ENCODE results near the gene ZNF366.
"Not testable (repeated sequence)": the region's sequence is repeated elsewhere in the genome, so short reads cannot be mapped to it uniquely, and the experiment has no call there.

Gene ZNF366

DNA sequence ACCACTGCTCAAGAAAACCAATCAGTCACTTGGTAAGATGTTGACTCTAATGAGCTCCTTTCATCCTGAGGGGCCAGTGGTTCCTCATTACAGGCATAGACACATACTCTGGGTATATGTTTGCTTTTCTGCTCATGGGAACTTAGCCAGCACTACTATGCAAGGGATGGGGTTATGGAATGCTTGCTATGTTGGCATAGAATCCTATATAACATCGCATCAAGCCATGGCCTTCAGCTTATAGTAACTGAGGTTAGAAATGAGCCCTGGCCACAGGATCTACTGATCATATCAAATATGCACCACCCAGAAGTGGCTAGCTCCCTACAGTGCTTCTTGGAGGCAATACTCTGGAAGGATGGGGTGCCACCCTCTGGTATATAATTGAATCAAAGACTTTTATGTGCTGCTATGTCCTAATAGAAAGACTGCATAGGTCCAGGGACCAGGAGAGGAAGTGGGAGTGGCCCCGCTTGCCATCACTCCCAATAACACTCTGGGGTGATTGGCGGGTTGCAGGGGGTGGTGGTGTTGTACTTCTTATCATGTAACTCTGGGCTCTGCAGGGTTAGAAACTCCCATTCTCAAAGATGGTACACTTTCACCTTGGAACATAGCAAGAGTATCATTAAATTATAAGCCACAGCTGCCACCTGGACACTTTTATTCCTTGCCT is 70.3 kb downstream of the ZNF366 start:
- DNase-seq: no peak

GRCh38 chr5:72434781-72435437 is 72.3 kb downstream of the ZNF366 start:
- no peak for DNase-seq

DNA sequence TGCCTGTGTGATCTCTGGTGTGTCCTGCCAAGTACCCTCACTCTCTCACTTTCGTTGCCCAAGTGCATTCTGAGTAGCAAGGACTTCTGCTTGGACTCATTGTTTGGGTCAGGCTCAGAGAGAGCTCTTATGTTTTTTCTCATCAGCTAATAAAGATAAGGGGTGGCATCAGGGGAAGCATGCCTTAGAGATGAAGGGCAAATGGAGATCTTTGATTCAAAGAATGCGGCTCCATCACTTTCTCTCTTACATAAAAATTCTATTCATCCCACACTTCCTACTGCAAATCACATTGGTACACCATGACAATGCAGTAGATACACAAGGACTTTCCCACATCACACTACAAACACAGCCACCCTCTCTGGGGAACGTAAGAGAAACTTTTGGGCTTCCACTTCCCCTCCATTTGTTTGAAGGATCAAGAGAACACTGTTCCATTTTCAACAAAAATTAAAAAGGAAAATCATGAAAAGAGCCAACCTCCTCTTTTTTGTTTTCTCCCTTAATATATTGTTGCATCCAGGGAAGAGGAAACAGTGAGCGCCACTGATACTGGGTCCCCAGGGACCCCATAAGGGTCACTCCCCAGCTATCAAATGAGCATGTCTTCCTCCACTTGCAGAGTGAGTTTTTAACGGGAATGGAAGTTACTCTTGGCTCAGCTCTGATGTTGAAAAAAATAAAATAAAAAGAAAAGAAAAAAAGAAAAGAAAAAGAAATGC is 73.0 kb downstream of the ZNF366 start:
- DNase-seq: no peak

- no peak for DNase-seq
Observed at GRCh38 chr5:72433522-72433921, 73.7 kb downstream of the ZNF366 start.

- DNase-seq: no peak
Observed at GRCh38 chr5:72428669-72429068, 78.5 kb downstream of the ZNF366 start.

DNA sequence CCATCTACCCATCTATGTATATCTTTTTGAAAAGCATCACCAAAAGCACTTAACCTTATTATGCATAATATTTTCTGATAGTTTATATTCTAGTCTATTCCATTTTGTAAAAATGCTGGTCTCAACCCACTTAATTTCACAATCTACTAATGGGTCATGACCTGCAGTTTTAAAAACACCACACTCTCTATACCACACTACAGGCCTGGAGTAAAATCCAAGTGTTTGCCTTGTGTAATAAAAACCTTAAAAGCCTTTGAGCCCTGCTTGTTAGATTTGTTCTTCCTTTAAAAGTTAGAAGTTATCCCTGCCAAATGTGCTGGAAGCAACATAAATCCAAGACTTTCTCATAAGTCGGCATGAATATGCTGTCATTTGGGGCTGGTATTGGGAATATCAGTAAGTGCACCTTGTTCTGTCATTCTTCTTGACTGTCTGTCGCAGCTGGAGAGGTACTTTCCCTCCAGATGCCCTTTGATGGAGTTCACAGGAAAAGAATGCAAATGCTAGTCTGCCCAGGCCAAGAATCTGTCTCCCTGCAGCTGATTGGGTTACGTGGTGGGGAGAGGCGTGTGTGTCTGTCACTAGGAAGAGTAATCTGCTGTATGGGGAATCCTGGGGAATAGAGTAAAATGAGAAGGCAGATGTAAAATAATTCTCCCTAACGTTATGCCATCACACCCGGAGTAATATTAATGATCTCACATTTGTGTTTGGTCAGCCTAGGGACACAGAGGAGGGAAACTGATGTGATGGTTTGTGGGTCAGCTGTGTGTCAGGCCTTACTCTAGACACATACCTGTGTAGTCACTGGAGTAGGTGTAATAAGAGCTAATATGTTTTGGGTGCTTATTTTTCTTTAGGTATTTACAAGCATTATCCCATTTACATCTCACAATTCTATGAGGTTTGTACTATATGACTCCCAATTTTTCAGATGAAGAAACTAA is 79.4 kb downstream of the ZNF366 start:
- no peak for DNase-seq

DNA sequence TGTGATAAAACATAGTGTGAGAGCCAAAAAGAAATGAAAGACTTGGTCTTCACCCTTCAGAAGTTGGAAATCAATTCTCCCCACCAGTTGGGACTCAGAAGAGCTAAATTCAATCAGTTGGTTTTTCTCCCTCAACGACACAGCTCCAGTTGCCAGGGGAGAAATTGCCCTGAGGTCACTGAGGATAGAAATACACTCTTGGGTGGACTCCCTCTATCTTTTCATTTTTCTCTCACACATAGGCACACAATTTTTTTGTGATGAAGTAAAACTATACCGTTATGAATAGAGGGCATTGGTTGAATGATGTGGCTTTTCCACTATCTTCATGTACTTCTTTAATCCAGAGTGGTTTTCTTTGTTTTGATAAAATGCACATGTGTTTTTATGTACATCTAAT is 80.2 kb downstream of the ZNF366 start:
- no peak for DNase-seq

DNA sequence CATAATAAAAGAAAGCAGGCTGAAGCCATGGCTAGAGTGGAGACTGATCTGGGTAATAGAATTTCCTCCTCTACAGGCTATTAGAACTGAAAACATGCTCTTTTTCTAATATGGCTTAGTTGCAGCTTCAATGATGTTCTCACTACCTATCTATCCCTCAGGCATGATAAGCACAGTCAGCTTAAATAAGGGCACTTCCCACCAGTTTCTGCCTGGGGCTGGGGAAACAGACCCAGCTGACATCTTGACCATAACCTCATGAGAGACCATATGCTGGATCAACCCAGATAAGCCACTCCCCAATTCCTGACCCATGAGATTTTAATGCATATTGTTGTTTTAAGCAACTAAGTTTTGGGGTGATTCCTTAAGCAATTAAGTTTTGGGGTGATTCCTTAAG is 81.2 kb downstream of the ZNF366 start:
- DNase-seq: no peak

GRCh38 chr5:72418271-72418670 is 88.9 kb downstream of the ZNF366 start:
- DNase-seq: no peak

- no peak for DNase-seq
Observed at GRCh38 chr5:72417333-72418062, 89.7 kb downstream of the ZNF366 start.

- no peak for DNase-seq
Observed at GRCh38 chr5:72415616-72416325, 91.4 kb downstream of the ZNF366 start.

GRCh38 chr5:72412283-72413055 is 94.7 kb downstream of the ZNF366 start:
- no peak for DNase-seq

GRCh38 chr5:72410688-72411295 is 96.4 kb downstream of the ZNF366 start:
- DNase-seq: no peak

DNA sequence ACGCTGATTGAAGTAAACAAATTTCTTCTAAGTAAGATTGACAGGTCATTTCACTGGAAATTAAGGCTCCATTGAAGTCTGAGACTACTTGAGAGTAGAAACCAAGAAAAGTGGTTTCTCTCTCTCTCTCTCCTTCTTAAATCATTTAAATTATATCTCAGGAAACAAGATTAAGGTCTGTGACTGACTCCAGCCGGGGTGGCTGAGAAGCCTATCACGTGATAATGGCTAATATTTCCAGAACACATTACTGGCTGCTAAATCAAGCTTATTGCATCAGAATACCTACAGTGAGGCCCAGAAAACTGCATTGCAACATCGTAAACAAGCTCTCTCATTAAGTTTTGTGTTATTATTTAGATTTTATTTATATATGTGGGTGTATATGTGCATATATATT is 98.6 kb downstream of the ZNF366 start:
- DNase-seq: no peak

DNA sequence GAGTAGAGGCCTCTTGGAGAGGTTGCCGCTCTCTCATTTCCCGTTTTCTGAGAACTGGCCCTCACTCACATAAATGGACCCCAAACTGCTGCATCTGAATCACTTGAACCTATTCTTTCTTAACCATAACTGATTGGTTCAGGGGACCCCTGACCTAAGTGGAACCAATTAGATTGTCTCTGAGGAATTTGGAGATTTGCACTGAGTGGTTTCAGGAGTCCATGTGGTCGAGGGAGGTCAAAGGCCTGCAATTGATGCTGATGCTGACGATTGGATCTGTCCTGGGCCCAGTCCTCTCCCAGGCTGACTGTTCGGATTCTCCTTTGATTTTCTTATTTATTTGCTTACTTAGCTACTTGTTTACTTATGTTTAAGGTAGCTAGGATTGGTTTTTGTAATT is 99.1 kb downstream of the ZNF366 start:
- no peak for DNase-seq

DNA sequence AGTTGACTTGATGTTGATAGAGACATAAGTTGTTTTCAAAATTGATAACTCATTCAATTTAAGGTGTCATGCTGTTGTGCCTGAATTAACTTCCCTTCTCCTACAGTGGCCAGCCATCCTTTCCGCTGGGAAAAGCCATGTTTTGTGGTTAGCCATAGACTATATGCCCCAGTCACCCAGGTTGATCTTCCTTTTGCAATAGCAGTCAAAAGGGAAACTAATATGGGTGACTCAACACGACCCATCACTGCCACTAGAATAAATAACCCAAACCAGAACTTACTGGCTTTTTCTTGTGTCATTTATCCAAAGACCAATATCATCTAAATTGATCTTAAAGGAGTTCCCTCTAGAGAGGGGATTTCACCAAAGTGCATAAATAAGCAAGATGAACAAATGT is 99.7 kb downstream of the ZNF366 start:
- no peak for DNase-seq

DNA sequence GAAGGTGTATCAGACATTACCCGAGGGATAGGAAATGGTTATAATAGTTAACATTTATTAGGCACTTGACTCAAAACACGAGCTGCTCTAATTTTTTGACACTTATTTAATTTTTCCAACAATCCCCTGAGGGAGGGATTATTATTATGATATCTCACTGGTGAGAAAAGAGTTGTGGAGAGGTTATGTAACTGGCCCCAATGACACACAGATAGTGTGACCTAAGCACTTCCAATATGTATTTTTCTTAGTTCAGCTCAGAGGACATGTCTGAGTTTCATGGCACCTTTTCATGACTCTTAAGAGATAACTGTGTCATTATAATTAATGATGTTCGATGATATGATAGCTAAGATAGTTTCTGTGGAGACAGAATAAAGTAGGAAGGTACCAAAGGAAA is 100.1 kb downstream of the ZNF366 start:
- no peak for DNase-seq

GRCh38 chr5:72404771-72405170 is 102.4 kb downstream of the ZNF366 start:
- DNase-seq: not testable (repeated sequence)

- no peak for DNase-seq
Observed at GRCh38 chr5:72402959-72403628, 104.1 kb downstream of the ZNF366 start.

DNA sequence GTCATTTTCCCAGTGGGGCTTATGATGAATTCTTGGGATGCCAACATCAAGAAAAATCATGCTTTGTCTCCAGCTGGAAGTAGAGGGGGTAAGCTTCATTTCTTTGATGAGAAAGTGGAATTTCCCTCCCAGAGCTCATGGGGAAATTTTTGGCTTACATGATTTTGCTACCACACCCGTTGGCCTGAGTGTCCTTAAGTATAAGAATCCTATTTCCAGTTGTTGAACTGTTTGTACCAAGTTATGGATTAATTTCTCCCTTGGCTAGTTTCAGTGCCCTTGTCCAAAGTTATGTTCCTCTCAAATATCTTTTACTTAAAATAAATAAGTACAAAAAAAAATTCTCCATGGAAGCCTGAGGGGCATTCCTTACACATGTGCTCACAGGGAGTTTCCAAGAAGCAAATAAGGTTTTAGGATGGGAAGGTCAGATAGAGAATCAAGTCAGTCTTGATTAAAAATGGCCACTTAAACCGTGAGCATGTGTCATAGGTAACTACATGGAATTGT is 104.8 kb downstream of the ZNF366 start:
- DNase-seq: no peak

All from CD4-positive, alpha-beta T cell treated with Interleukin-12 subunit alpha and Interleukin-12 subunit beta, for 1 hour (primary cell).